Measurements from ENCODE around the gene PSMB1.

DNA sequence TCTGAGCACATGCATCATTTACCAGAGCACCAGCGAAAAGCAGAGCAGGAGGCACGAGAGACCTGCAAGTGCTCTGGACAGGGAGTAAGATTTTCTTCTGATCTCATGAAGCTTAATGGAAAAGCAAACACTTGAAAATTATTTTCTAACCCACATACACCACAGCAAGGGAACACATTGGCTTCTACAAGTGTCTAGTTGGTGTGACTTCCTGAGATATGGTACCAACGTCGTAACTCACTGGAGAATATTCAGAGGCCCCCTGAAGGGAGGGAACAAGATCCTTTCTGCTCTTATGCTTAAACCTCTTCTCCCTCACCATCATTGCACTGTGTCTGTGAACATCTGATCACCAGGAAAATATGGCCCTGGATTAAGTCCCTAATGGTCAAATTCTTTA is 48.6 kb downstream of the PSMB1 start:
- TF ChIP-seq POLR2A (IDR thresholded peaks at IDR 0.05): no peak
- TF ChIP-seq, protein P1, sequence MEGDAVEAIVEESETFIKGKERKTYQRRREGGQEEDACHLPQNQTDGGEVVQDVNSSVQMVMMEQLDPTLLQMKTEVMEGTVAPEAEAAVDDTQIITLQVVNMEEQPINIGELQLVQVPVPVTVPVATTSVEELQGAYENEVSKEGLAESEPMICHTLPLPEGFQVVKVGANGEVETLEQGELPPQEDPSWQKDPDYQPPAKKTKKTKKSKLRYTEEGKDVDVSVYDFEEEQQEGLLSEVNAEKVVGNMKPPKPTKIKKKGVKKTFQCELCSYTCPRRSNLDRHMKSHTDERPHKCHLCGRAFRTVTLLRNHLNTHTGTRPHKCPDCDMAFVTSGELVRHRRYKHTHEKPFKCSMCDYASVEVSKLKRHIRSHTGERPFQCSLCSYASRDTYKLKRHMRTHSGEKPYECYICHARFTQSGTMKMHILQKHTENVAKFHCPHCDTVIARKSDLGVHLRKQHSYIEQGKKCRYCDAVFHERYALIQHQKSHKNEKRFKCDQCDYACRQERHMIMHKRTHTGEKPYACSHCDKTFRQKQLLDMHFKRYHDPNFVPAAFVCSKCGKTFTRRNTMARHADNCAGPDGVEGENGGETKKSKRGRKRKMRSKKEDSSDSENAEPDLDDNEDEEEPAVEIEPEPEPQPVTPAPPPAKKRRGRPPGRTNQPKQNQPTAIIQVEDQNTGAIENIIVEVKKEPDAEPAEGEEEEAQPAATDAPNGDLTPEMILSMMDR (IDR thresholded peaks at IDR 0.05 in 4 of 5, conservative IDR thresholded peaks at IDR 0.05 in 1 of 5): no peak
